NCI-H526 treated with DMSO at 0.1 percent for 48 hours (cell line): ENCODE measurements around the gene NFATC1.
A peak's percentile ranks its signal among the peaks of the same experiment; 100 is the strongest.
"Not testable (repeated sequence)": the region's sequence is repeated elsewhere in the genome, so short reads cannot be mapped to it uniquely, and the experiment has no call there.

ENCODE experiments used
- DNase-seq: peaks from one replicate; lab custom pipeline; 2025; lab: John Stamatoyannopoulos, UW

Gene NFATC1

GRCh38 chr18:79375441-79376154 is 20.1 kb upstream of the NFATC1 start:
- DNase-seq, result no peak

GRCh38 chr18:79376661-79377060 is 19.1 kb upstream of the NFATC1 start:
- DNase-seq, result not testable (repeated sequence)

GRCh38 chr18:79377187-79377891 is 18.4 kb upstream of the NFATC1 start:
- DNase-seq, result no peak

GRCh38 chr18:79378536-79379250 is 17.0 kb upstream of the NFATC1 start:
- DNase-seq, result peak; percentile 6

- DNase-seq, result no peak
Observed at GRCh38 chr18:79379251-79379905, 16.4 kb upstream of the NFATC1 start.

- no peak for DNase-seq
Observed at GRCh38 chr18:79379931-79380815, 15.6 kb upstream of the NFATC1 start.

- DNase-seq, result no peak
Observed at GRCh38 chr18:79380816-79381806, 14.6 kb upstream of the NFATC1 start.

- DNase-seq, result no peak
Observed at GRCh38 chr18:79381811-79382311, 13.9 kb upstream of the NFATC1 start.

GRCh38 chr18:79382681-79383387 is 12.9 kb upstream of the NFATC1 start:
- no peak for DNase-seq

GRCh38 chr18:79383388-79384056 is 12.2 kb upstream of the NFATC1 start:
- no peak for DNase-seq

- no peak for DNase-seq
Observed at GRCh38 chr18:79384151-79384807, 11.5 kb upstream of the NFATC1 start.

- DNase-seq, result no peak
Observed at GRCh38 chr18:79384834-79385233, 10.9 kb upstream of the NFATC1 start.

- DNase-seq, result no peak
Observed at GRCh38 chr18:79385326-79385707, 10.4 kb upstream of the NFATC1 start.

- DNase-seq, result no peak
Observed at GRCh38 chr18:79385708-79386341, 9.9 kb upstream of the NFATC1 start.

- DNase-seq, result no peak
Observed at GRCh38 chr18:79386547-79386946, 9.2 kb upstream of the NFATC1 start.

GRCh38 chr18:79387214-79387613 is 8.5 kb upstream of the NFATC1 start:
- no peak for DNase-seq

- no peak for DNase-seq
Observed at GRCh38 chr18:79387615-79388014, 8.1 kb upstream of the NFATC1 start.

GRCh38 chr18:79388043-79388442 is 7.7 kb upstream of the NFATC1 start:
- no peak for DNase-seq
